AG20443 (cell line): Measurements from ENCODE around the gene HEATR3.

Experiments used
- DNase-seq: peaks from one replicate; pipeline ENCODE4 v3.0.0; 2012; ENCODE audit warnings: low spot score, mixed read lengths

HEATR3 gene, protein sequence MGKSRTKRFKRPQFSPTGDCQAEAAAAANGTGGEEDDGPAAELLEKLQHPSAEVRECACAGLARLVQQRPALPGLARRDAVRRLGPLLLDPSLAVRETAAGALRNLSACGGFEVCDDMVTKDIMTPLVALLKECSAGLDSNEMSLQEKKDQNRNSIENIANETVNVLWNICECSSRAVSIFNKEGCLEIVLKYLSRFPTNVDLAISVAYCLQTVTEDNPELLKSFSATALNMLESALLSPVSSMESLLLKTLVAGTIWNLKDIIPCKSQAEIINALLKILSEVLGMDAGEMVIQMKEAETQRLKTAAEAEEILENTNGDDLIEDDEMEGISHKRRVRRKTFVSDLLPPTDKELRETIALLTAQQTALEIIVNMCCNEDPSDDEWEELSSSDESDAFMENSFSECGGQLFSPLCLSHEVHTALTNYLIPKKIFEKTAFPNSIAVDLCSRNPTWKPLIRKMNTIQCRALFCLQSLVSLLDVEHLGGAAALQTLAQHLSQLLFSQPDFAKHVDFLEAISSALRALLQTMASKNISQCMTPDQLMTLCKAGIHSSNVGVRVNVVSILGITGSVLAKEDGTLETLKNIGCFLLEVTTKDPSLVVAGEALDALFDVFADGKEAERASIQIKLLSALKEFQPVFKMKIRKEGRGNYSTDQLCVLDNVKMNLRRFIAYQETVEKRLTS

DNA sequence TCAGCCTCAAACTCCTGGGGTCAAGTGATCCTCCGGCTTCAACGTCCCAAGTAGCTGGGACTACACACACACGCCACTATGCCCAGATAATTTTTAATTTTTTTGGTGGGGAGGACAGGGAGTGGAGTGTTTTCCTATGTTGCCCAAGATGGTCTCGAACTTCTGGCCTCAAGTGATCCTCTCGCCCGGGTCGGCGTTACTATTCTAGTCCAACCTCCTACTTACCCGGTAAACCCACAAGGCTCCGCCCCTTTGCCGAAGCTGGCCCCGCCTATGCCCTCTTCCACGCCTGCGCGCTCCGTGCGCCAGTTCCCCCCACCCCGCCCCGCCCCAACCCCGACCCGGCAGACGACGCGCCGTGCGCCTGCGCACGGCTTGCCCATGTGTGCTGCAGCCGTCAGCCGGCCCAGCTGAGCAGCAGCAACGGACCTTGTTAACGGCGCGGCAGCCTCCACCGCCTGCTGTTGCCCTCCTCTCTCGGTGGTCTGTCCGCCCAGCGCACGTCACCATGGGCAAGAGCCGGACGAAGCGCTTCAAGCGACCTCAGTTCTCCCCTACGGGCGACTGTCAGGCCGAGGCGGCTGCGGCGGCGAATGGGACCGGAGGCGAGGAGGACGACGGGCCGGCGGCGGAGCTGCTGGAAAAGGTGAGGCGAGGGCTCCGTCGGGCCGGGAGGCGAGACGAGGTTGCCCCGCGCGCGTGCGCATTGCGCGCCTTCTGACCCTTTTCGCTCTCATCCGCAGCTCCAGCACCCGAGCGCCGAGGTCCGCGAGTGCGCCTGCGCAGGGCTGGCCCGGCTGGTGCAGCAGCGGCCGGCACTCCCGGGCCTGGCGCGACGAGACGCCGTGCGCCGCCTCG, at the start of gene HEATR3:
HEATR3 (plus strand) TSS at position 347 of the 858 bp plus-strand sequence; CDS start at position 509, 162 bp downstream.
- peak; percentile 99 for DNase-seq

DNA sequence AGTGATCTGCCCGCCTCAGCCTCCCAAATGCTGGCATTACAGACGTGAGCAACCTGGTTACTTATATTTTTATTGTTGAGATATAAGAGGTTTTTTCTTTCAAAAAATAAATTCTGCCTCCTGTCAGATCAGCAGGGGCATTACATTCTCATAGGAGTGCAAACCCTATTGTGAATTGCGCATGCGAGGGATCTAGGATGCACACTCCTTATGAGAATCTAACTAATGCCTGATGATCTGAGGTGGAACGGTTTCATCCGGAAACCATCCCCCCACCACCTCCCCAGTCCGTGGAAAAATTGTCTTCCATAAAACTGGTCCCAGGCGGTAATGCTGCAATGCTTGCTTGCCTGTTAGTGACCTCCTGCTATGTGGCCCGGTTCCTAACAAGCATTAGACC, 48.2 kb upstream of the HEATR3 start:
- DNase-seq, result no peak

DNA sequence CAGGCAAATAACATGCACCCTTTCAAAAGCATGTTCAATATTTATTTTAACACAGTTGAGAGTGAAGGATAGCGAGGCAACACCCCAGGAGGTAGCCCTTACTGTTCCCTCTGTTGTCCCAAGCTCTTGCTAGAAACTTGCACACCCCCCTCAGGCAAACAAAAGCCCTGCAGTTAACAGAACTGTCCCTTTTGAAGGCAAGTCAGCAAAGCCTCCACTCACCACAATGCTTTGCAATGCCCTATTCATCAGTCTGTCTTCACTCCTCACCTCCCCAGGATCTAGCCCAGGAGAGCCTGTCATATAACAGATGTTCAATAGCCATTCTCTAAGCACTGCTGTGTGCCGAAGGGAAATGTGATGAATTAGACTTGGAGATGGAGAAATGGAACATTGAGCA, 44.2 kb upstream of the HEATR3 start:
- peak; percentile 21 for DNase-seq

DNA sequence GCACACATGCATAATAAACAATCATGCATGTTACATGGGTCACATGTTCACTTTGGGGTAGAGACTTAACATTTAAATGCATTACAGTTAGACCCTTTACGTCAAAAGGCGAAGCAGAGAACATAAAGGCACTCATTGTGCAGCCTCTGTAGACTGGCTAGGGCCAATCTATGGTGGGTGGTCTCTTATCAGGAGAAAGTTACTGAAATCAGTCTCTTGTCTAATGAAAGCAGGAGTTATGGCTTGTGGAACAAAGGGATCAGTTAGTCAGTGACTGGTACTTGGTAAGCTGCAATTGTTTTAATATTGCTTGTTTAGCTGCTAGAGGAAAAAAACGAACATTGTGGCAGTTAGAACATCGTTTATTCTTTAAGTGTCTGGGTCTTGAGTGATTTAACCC, 42.1 kb upstream of the HEATR3 start:
- DNase-seq, result no peak

DNA sequence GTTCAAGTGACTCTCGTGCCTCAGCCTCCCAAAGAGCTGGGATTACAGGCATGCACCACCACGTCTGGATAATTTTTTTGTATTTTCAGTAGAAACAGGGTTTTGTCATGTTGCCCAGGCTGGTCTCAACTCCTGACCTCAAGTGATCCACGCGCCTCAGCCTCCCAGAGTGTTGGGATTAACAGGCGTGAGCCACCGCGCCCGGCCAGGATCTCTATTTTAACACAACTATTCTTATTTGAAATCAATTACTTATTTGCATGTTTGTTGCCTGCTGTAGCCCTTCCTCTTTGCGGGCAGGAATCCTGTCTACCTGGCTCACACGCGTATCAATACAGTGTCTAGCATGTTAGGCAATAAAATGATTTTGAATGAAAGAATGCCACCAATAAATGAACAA, 41.6 kb upstream of the HEATR3 start:
- DNase-seq, result no peak

DNA sequence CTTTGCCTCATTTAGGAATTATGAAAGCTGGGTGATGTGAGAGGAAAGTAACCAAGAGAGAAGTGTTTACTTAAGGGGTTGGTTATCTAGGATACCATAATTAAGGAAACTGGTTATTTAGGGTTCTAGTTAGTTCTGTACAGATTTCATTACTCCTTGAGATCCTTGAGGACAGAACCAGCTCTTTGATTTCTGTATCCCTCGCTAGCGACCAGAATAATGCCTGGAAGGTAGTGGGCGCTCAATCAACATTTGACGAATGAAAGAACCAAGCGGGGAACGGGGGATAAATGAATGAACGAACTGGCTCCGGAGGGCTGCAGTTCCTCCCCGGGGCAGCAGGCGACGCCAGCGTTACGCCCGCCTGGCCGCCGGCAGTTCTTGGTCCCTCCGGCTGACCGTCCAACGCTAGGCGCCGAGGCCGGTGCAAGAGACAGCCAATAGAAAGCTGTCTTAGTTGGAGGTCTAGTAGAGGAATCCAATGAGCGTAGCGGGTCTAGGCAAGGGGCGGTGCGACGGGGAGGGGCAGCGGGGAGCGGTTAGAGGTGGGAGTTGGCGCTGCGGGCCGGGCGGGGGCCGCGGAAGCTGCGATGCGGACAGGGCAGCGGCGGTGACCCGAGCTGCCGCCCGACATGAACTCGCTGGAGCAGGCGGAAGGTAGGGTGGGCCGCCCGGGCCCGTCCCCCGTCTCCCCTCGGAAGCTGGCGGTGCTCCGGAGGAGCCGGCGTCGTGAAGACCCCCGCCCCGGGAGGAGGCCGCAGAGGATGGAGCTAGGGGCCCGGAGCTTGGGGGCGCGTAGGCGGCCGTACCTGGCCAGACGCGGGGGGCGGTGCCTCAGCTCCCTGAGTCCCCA, 40.9 kb upstream of the HEATR3 start, which contains the start of gene CNEP1R1:
CNEP1R1 (plus strand) TSS at position 542 of the 853 bp plus-strand sequence; CDS start at position 633, 91 bp downstream.
- peak; percentile 99 for DNase-seq

DNA sequence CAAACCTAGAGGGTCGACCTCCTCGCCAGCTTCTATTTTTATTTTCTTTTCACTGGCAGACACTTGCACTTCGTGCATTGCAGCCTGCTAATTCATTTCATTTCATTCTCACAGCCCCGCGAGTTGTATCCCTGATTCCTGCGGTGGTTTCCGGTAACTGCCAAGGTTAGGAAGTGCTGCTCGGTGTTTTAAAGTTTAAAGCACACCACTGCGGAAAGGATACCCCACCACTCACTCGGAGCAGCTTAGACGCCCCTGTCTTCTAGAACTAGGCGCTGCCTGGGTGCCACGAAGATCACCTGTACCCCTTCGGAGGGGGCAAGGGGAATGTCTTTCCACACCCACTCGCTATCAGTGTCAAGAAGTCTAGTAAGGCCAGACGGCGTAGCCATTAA, 40.2 kb upstream of the HEATR3 start:
- DNase-seq, result peak; percentile 36

DNA sequence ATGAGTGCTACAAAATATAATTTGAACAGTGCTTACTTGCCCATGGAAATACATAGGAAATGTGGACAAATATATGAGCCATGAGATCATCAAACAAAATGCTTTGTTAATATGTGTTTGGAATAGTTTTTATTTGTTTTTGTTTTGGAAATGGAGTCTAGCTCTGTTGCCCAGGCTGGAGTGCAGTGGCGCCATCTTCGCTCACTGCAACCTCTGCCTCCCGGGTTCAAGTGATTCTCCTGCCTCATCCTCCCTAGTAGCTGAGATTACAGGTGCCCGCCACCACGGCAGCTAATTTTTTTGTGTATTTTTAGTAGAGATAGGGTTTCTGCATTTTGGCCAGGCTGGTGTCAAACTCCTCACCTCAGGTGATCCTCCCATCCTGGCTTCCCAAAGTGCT, 37.9 kb upstream of the HEATR3 start:
- no peak for DNase-seq

DNA sequence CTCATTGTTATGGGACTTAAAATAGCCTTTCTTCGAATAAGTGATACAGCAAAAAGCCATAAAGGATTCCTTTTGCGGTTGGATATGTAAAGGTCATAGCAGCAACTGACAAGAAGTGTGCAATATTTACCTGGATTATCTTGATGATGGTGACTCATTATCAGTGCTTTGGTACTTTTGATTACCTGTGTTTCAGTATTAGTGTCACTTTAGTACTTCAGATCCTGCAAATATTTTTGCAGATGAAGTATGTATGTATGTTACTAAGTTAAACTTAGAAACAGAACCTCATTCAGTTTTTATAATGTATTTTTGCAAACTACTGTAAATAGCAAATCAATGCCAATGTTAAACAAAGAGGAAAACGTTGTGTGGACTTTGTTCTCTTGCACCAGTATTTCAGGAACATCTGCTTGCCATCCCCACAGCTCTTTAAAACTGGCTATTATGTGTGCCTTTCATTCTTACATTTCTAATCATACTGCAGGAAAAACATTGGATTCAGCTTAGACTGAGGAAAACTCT, 30.2 kb upstream of the HEATR3 start:
- no peak for DNase-seq

DNA sequence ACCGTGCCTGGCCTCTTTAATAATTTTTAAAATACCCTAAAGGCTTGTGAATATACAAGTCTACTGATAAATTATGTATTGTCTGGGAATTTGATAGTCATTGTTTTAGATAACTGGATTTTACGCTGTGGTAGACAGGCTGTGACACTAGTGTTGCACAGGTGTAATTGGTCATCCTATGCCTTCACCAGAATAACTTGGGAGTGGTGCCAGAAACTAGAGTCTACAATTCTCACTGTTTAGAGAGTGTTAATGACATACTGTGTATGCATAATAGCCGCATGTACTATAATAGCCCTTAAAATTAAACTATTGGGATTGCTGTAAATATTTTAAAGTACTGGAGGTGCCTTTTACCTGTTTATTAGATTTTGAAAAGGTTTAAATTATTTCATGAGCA, 29.3 kb upstream of the HEATR3 start:
- DNase-seq, result no peak

DNA sequence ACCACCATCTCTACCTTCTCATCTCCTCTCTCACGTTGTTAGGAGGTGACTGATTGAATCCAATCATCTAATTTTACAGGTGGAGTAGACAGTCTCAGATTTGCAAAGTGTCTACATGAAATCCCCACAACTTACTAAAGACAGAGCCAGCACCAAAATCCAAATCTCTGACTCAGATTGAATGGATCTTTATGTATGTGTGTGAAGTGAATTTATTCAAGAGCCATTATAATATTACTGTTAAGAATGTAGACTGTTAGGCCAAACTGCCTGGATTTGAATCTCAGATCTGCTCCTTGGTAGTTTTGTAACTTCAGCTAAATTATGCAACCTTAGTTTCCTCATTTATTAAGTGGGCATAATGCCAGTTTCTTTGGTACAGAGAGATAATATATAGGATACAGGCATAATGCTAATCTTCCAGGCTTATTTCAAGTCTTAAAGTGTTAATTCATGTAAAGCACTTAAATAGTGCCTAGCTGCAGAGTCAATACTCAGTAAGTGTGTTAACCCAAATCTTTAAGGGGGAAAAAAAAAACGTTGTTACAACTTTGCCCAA, 28.0 kb upstream of the HEATR3 start:
- no peak for DNase-seq

DNA sequence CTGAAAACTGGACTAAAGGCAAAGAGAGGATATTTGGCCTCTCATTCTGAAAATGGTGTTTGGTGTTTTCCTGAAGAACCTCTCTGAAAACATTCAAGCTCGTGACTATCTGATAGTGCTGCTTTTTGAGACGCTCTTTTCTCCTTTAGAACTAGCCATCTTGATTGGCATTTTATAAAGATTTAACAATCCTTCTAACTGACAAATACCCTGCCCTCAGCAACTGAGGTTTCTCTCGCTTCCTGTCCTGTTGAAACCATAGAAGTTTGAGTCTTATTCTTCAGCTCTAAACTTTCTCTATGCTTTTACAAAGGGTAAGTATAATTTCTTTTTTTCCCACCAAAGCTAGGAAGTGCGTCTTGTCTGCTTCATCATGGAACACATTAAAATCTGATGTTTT, 27.5 kb upstream of the HEATR3 start:
- no peak for DNase-seq

DNA sequence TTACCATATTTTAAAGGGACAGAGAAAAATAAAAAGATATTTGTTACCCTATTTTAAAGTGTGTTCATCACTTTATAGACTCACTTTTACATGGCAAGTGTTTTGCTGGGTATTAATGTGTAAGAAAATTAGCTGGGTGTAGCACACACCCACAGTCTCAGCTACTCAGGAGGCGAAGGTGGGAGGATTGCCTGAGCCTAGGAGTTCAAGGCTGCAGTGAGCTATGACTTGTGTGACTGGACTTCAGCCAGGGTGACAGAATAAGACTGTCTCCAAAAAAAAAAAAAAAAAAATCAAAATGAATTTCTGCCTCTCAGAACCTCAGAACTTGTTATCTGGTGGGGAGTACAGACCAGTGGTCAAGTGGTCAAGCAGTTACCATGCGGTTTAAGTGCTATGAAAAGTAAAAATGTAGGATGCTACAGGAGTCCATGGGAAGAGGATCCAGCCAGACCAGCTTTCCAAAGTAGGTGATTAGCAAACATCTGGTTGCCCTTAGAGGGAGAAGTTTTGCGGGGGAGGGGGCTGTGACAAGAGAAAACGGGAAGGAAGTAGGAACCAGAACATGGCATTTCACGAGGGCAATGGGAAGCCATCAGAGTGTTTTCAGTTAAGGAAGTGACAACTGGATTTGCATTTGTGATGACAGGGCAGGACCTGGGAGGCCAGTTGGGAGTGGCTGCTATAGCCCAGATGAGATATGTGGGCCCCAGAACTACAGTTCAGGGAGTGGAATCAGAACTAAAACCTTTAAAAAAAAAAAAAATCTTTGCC, 26.8 kb upstream of the HEATR3 start:
- DNase-seq, result no peak

DNA sequence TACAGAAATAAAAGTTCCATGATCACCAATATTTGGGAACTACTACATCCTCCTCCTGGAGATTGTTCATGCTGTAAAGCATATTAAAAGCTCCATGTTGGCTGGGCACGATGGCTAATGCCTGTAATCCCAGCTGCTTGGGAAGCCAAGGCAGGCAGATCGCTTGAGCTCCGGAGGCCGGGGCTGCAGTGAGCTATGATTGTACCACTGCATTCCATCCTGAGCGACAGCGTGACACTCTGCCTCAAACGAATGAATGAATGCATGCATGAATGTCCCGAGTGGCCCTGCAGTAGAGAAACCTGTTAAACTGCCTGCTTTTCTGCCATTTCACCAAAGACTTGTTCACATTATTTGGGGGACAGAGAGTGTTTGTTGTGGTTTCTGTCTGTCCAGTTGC, 25.8 kb upstream of the HEATR3 start:
- no peak for DNase-seq

DNA sequence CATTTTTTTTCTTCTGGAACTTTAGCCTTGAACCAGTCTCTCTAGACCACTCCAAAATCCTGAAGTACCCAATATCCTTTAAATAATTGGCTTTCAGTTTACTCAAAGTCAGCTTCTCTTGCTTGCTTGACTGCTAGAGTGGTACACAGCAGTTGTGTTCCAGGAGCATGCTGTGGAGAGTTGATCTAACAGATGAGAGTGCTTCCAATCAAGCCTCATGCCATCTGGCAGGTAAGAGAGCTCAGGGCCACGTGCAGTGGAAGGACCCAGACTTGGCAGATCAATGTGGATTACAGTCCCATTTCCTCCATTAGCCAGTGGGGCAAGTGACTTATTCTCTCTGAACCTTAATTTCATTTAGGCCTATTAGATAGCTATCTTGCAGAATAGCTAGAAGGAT, 25.1 kb upstream of the HEATR3 start:
- DNase-seq, result no peak

DNA sequence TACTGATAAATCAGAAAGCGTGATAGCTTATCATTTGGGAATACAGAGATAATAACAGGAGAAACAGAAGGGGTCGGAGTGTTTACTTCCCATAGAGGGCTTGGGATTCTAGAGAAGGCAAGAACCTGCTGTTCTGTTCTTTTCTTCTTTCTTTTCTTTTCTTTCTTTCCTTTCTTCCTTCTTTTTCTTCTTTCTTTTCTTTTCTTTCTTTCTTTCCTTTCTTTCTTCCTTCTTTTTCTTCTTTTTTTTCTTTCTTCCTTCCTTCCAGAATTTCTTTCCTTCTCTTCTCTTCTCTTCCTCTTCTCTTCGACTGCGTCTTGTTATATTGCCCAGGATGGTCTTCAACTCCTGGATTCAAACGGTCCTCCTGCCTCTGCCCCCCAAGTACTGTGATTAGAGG, 22.4 kb upstream of the HEATR3 start:
- DNase-seq, result no peak

DNA sequence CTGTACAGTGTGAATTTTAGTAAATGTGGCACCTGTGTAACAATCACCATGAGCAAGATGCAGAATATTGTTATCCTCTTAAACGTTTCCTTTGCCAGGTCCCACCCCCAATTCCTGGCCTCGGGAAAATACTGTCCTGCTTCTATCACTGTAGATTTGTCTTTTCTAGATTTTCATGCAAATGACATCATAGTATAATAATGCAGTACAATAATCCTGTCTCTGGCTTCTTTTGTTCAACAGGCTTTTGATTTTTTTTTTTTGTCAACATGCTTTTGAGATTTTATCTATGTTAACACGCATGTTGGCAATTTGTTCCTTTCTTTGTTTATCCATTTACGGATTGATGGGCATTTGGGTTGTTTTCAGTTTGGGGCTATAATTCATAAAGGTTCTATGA, 20.4 kb upstream of the HEATR3 start:
- no peak for DNase-seq

DNA sequence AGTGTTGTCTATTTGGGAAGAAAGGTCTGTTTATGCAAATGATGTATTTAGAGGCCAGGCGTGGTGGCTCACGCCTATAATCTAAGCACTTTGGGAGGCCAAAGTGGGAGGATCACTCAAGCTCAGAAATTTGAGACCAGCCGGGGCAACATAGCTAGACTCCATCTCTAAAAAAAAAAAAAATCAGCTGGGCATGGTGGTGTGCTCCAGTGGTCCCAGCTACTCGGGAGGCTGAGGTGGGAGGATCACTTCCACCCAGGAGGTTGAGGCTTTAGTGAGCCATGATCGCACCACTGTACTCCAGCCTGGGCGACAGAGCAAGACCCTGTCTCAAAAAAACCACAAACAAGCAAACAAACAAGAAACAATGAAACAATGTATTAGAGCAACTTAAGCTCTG, 18.9 kb upstream of the HEATR3 start:
- DNase-seq, result no peak

DNA sequence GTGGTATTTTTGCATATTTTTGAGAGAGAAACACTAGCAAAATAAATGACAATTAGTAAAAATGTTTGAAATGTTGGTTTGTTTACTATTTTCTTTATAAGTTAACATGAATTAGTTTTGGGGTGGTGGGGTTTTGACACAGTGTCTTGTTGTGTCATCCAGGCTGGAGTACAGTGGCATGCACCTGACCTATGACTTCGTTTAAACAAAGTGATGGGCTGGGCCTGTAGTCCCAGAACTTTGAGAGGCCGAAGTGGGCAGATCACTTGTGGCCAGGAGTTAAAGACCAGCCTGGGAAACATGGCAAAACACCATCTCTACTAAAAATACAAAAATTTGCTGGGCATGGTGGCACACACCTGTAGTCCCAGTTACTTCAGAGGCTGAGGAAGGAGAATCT, 17.9 kb upstream of the HEATR3 start:
- no peak for DNase-seq

DNA sequence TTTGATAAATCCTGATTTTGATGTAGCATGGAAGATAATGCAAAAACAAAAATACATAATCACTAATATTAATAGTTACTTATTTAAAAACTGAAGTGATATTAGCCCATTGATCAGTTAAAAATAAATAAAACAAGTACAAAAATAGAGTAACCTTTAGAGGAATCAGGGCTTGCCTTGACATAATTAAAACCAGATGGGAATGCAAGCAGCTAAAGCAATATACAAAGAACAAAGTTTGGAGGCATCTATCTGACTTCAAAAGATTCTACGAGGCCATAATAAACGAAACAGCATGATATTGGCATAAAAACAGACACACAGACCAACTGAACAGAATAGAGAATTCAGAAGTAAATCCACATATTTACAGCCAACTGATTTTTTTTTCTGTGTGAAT, 15.0 kb upstream of the HEATR3 start:
- DNase-seq, result peak; percentile 37
